Parathyroid adenoma (tissue), 2 donors: ENCODE data around the gene FBXW8.

Source experiments
- H2AFZ ChIP-seq: fragments of 300-600 bp; sonication (generic); one replicate; pipeline ENCODE4 v1.7.0; 2017; ENCODE audit warnings: antibody characterized with exemption, mild to moderate bottlenecking
- H3K27ac ChIP-seq: fragments of 300-600 bp; sonication (generic); one replicate; pipeline ENCODE4 v1.7.0; 2017
- H3K27me3 ChIP-seq: fragments of 300-600 bp; sonication (generic); one replicate; pipeline ENCODE4 v1.7.0; 2017; ENCODE audit warnings: low read length; ENCODE audit not compliant: control insufficient read depth, insufficient read depth
- H3K36me3 ChIP-seq: fragments of 300-600 bp; sonication (generic); one replicate; pipeline ENCODE4 v1.7.0; 2017; ENCODE audit warnings: low read length; ENCODE audit not compliant: control insufficient read depth, insufficient read depth
- H3K4me1 ChIP-seq: fragments of 300-600 bp; sonication (generic); one replicate; pipeline ENCODE4 v1.7.0; 2017; ENCODE audit warnings: control low read depth
- H3K4me2 ChIP-seq: fragments of 300-600 bp; sonication (generic); one replicate; pipeline ENCODE4 v1.7.0; 2017; ENCODE audit warnings: low read length
- H3K4me3 ChIP-seq: fragments of 300-600 bp; sonication (generic); one replicate; pipeline ENCODE4 v1.7.0; 2017; ENCODE audit warnings: low read depth, low read length
- H3K79me2 ChIP-seq: fragments of 300-600 bp; sonication (generic); one replicate; pipeline ENCODE4 v1.7.0; 2017; ENCODE audit warnings: control low read depth
- H3K9ac ChIP-seq: fragments of 300-600 bp; sonication (generic); one replicate; pipeline ENCODE4 v1.7.0; 2017; ENCODE audit warnings: mild to moderate bottlenecking
- H3K9me3 ChIP-seq: fragments of 300-600 bp; sonication (generic); one replicate; pipeline ENCODE4 v1.7.0; 2017; ENCODE audit warnings: low read length; ENCODE audit not compliant: control insufficient read depth
- TF ChIP-seq, protein P1 (sequence below): fragments of 300-600 bp; sonication (generic); IDR thresholded peaks from one replicate; pipeline ENCODE4 v1.7.0; 2017; ENCODE audit warnings: antibody characterized with exemption, mild to moderate bottlenecking
- donor health status: primary hyperparathyroidism.

FBXW8 gene

GRCh38 chr12:116884871-116885270 lies 25.9 kb upstream of the FBXW8 start:
- Histone ChIP-seq H3K4me3 (no peak overlapping the region), H3K27ac (no peak overlapping the region), H3K4me2 (no peak overlapping the region), H3K36me3 (no peaks in the 10 kb centered on the region), H3K4me1 (no peaks in the 10 kb centered on the region), H3K9me3 (no peaks in the 10 kb centered on the region), H3K9ac (no peak overlapping the region), H3K27me3 (no peaks in the 10 kb centered on the region), H2AFZ (no peak overlapping the region), H3K79me2 (no peaks in the 10 kb centered on the region)
- TF ChIP-seq, protein P1, sequence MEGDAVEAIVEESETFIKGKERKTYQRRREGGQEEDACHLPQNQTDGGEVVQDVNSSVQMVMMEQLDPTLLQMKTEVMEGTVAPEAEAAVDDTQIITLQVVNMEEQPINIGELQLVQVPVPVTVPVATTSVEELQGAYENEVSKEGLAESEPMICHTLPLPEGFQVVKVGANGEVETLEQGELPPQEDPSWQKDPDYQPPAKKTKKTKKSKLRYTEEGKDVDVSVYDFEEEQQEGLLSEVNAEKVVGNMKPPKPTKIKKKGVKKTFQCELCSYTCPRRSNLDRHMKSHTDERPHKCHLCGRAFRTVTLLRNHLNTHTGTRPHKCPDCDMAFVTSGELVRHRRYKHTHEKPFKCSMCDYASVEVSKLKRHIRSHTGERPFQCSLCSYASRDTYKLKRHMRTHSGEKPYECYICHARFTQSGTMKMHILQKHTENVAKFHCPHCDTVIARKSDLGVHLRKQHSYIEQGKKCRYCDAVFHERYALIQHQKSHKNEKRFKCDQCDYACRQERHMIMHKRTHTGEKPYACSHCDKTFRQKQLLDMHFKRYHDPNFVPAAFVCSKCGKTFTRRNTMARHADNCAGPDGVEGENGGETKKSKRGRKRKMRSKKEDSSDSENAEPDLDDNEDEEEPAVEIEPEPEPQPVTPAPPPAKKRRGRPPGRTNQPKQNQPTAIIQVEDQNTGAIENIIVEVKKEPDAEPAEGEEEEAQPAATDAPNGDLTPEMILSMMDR = no peak

- TF ChIP-seq, protein P1 = no peak
- H3K79me2 ChIP-seq = no peaks in the 10 kb centered on the region
- H3K27ac ChIP-seq = no peak overlapping the region
- H3K4me1 ChIP-seq = no peaks in the 10 kb centered on the region
- no peaks in the 10 kb centered on the region for H3K36me3 ChIP-seq
- no peak overlapping the region for H3K4me2 ChIP-seq
- no peaks in the 10 kb centered on the region for H3K27me3 ChIP-seq
- no peak overlapping the region for H3K9ac ChIP-seq
- H3K9me3 ChIP-seq = no peaks in the 10 kb centered on the region
- H2AFZ ChIP-seq = no peak overlapping the region
- H3K4me3 ChIP-seq = no peak overlapping the region
Observed at GRCh38 chr12:116885491-116885890, 25.3 kb upstream of the FBXW8 start.

- Histone ChIP-seq H3K9ac (no peak overlapping the region), H3K27me3 (no peaks in the 10 kb centered on the region), H2AFZ (no peak overlapping the region), H3K27ac (no peak overlapping the region), H3K4me2 (no peak overlapping the region), H3K4me3 (no peak overlapping the region), H3K79me2 (no peaks in the 10 kb centered on the region), H3K9me3 (no peaks in the 10 kb centered on the region), H3K4me1 (no peaks in the 10 kb centered on the region), H3K36me3 (no peaks in the 10 kb centered on the region)
- TF ChIP-seq, protein P1 = no peak
Observed at GRCh38 chr12:116887244-116887643, 23.5 kb upstream of the FBXW8 start.

DNA sequence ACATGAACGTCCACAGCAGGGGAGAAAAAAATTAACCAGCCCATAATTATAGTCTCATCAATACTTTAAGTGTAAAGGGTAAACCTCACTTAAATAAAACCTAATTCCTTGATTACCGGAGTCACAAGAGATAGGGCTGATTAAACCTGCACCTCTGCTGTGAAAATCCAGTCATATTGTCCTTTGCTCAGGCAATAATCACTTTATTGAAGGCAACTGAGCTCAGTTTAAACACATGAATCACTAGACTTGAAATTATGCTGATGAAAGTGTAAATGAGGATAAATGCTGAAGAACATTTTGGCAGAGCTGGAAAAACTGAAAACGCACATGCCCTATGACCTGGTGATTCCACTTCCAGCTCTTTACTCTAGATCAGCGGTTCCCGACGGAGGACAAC lies 22.9 kb upstream of the FBXW8 start:
- Histone ChIP-seq H3K27me3 (no peaks in the 10 kb centered on the region), H3K4me1 (no peaks in the 10 kb centered on the region), H3K9ac (no peak overlapping the region), H3K9me3 (no peaks in the 10 kb centered on the region), H3K36me3 (no peaks in the 10 kb centered on the region), H3K27ac (no peak overlapping the region), H2AFZ (no peak overlapping the region), H3K4me2 (no peak overlapping the region), H3K4me3 (no peak overlapping the region), H3K79me2 (no peaks in the 10 kb centered on the region)
- TF ChIP-seq, protein P1 = no peak

DNA sequence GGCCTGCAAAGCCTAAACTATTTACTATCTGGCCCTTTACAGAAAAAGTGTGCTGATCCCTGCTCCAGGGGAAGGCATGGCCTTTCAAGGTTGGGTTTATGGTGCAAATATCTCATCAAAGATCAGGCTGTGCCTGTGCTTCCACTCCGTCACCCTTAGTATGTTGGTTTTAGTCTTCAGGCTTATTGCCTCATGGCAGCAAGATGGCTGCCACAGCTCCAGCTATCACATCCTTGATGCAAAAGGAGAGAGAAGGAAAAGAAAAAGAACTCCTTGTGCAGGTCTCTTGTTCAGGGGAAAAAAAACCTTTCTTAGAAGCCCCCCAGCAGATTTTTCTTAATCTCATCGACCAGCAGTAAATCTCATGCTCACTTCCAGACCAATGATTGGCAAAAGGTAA lies 20.4 kb upstream of the FBXW8 start:
- TF ChIP-seq, protein P1 = no peak
- H3K36me3 ChIP-seq = no peaks in the 10 kb centered on the region

More for the DNA sequence above, 20.4 kb upstream of the FBXW8 start:
- Histone ChIP-seq H3K27ac (no peak overlapping the region), H3K9ac (no peak overlapping the region), H2AFZ (no peak overlapping the region), H3K4me2 (no peak overlapping the region), H3K4me3 (no peak overlapping the region), H3K79me2 (no peaks in the 10 kb centered on the region), H3K4me1 (no peaks in the 10 kb centered on the region), H3K27me3 (no peaks in the 10 kb centered on the region), H3K9me3 (no peaks in the 10 kb centered on the region)
